Measurements from ENCODE around the gene GRIK3. TPM values are rescaled to one million over a fixed set of nuclear protein-coding genes. Genes with fewer than 3 reads are reported as not detected.
"Not testable (repeated sequence)": the region's sequence is repeated elsewhere in the genome, so short reads cannot be mapped to it uniquely, and the experiment has no call there.

Gene GRIK3
- total RNA-seq, 1 donor from 2014 or later: 32.2 TPM

- intact Hi-C loops (cut with DNase I): no loop called here
- DNase-seq (ENCODE audit: low spot score) (no peak), ATAC-seq (no peak)
These were observed 113.4 kb downstream of the GRIK3 start for GRCh38 chr1:36920801-36921405.

- intact Hi-C loops (cut with DNase I): no loop called here
- ATAC-seq (no peak), DNase-seq (ENCODE audit: low spot score) (no peak)
These were observed 113.9 kb downstream of the GRIK3 start for GRCh38 chr1:36920371-36920770.

GRCh38 chr1:36919491-36920145, 114.7 kb downstream of the GRIK3 start:
- ATAC-seq: no peak

GRCh38 chr1:36918604-36919003, 115.7 kb downstream of the GRIK3 start:
- DNase-seq (ENCODE audit: low spot score): no peak
- intact Hi-C loops (cut with DNase I): no loop called here
- no peak for ATAC-seq

More at GRCh38 chr1:36919491-36920145, 114.7 kb downstream of the GRIK3 start:
- DNase-seq (ENCODE audit: low spot score): no peak
- intact Hi-C loops (cut with DNase I): no loop called here

- ATAC-seq; intact Hi-C loops (cut with DNase I); DNase-seq (ENCODE audit: low spot score): not testable (repeated sequence)
These were observed 117.8 kb downstream of the GRIK3 start for GRCh38 chr1:36916542-36916941.

- DNase-seq (ENCODE audit: low spot score) (no peak), ATAC-seq (no peak)
- intact Hi-C loops (cut with DNase I): no loop called here
These were observed 120.7 kb downstream of the GRIK3 start for GRCh38 chr1:36913484-36914060.

- ATAC-seq (no peak), DNase-seq (ENCODE audit: low spot score) (no peak)
- intact Hi-C loops (cut with DNase I): no loop called here
These were observed 121.3 kb downstream of the GRIK3 start for GRCh38 chr1:36913016-36913415.

- intact Hi-C loops (cut with DNase I): no loop called here
- DNase-seq (ENCODE audit: low spot score): no peak
- no peak for ATAC-seq
These were observed 121.9 kb downstream of the GRIK3 start for GRCh38 chr1:36912365-36912865.

- ATAC-seq: no peak
These were observed 122.6 kb downstream of the GRIK3 start for GRCh38 chr1:36911561-36912364.

GRCh38 chr1:36910886-36911540, 123.3 kb downstream of the GRIK3 start:
- no peak for DNase-seq (ENCODE audit: low spot score)
- intact Hi-C loops (cut with DNase I): no loop called here
- no peak for ATAC-seq

More at GRCh38 chr1:36911561-36912364, 122.6 kb downstream of the GRIK3 start:
- no peak for DNase-seq (ENCODE audit: low spot score)
- intact Hi-C loops (cut with DNase I): no loop called here

- intact Hi-C loops (cut with DNase I): no loop called here
- DNase-seq (ENCODE audit: low spot score) (no peak), ATAC-seq (no peak)
These were observed 124.2 kb downstream of the GRIK3 start for GRCh38 chr1:36909946-36910725.

- ATAC-seq; DNase-seq (ENCODE audit: low spot score); intact Hi-C loops (cut with DNase I): not testable (repeated sequence)
These were observed 125.0 kb downstream of the GRIK3 start for GRCh38 chr1:36909359-36909758.

- ATAC-seq (no peak), DNase-seq (ENCODE audit: low spot score) (no peak)
- intact Hi-C loops (cut with DNase I): no loop called here
These were observed 126.2 kb downstream of the GRIK3 start for GRCh38 chr1:36908096-36908495.

GRCh38 chr1:36906555-36906954, 127.8 kb downstream of the GRIK3 start:
- ATAC-seq (no peak), DNase-seq (ENCODE audit: low spot score) (no peak)
- intact Hi-C loops (cut with DNase I): no loop called here

GRCh38 chr1:36905941-36906340, 128.4 kb downstream of the GRIK3 start:
- intact Hi-C loops (cut with DNase I): no loop called here
- DNase-seq (ENCODE audit: low spot score) (no peak), ATAC-seq (no peak)

- ATAC-seq (no peak), DNase-seq (ENCODE audit: low spot score) (no peak)
- intact Hi-C loops (cut with DNase I): no loop called here
These were observed 134.2 kb downstream of the GRIK3 start for GRCh38 chr1:36900128-36900527.

GRCh38 chr1:36897813-36898212, 136.5 kb downstream of the GRIK3 start:
- DNase-seq (ENCODE audit: low spot score); ATAC-seq; intact Hi-C loops (cut with DNase I): not testable (repeated sequence)

GRCh38 chr1:36894824-36895223, 139.5 kb downstream of the GRIK3 start:
- intact Hi-C loops (cut with DNase I): no loop called here
- no peak for DNase-seq (ENCODE audit: low spot score)
- ATAC-seq: no peak
